Gastroesophageal sphincter (tissue), 3 donors: ENCODE measurements around the gene SLC36A1.

Experiments
- CTCF ChIP-seq, 4 experiments: fragments of 200-600 bp in 2 of 4; fragments of 450-650 bp in 2 of 4; sonication (generic) in 1 of 4; IDR thresholded peaks; one replicate each; pipeline ENCODE4 v1.5.1; 2017 to 2019; ENCODE audit warnings: antibody characterized with exemption in 4 of 4, mild to moderate bottlenecking in 2 of 4, moderate library complexity in 2 of 4
- POLR2A ChIP-seq, 2 donors: fragments of 450-650 bp; IDR thresholded peaks; one replicate each; pipeline ENCODE4 v1.6.1; 2017; ENCODE audit warnings: antibody characterized with exemption in 2 of 2, mild to moderate bottlenecking in 2 of 2, moderate library complexity in 1 of 2
- POLR2AphosphoS5 ChIP-seq: sonication (generic); formaldehyde crosslinking; IDR thresholded peaks from one replicate; pipeline ENCODE4 v1.6.1; 2017; ENCODE audit warnings: antibody characterized with exemption

GRCh38 chr5:151531581-151531980 is 84.2 kb downstream of the SLC36A1 start:
- TF ChIP-seq POLR2AphosphoS5 (no peak), CTCF (IDR thresholded peaks at IDR 0.05) (no peak), POLR2A (IDR thresholded peaks at IDR 0.05) (no peak)
